ENCODE data around the gene CAMTA1. TPM values are rescaled to one million over a fixed set of nuclear protein-coding genes. Genes with fewer than 3 reads are reported as not detected.

Gene CAMTA1
- total RNA-seq, 1 donor from 2014 or later, result 268 TPM

- Histone ChIP-seq H3K4me1 (peaks cover 20% of the 10 kb centered on the region), H3K27me3 (no peaks in the 10 kb centered on the region), H3K27ac (no peak overlapping the region), H3F3A (ENCODE audit: low read depth) (peaks cover 8% of the 10 kb centered on the region), H3K79me2 (ENCODE audit: low read depth) (no peaks in the 10 kb centered on the region), H3K9me3 (ENCODE audit: low read depth) (no peaks in the 10 kb centered on the region), H3K9ac (no peak overlapping the region), H3K4me3 (no peak overlapping the region), H4K20me1 (ENCODE audit: low read depth) (no peaks in the 10 kb centered on the region), H3K4me2 (peak overlapping the region; percentile 15), H3K36me3 (no peaks in the 10 kb centered on the region), H2AFZ (replicated peaks) (peak overlapping the region; percentile 77)
- TF ChIP-seq EZH2 (IDR thresholded peaks at IDR 0.05), result no peak
- no peak for TF ChIP-seq EZH2phosphoT487 (IDR thresholded peaks at IDR 0.05)
- TF ChIP-seq CTCF (IDR thresholded peaks at IDR 0.05), result no peak
- peak; percentile 23 for DNase-seq (ENCODE audit: low spot score)
- Mint-ChIP-seq H3K36me3 (no peaks in the 10 kb centered on the region), H3K4me3 (peak overlapping the region; percentile 11), H3K27ac (no peak overlapping the region), H3K4me1 (peaks cover 20% of the 10 kb centered on the region), H3K27me3 (ENCODE audit: insufficient read depth, low read depth) (peaks cover 5% of the 10 kb centered on the region), H3K9me3 (peaks cover under 1% of the 10 kb centered on the region)
Observed at GRCh38 chr1:6770751-6771440, 14.4 kb upstream of the CAMTA1 start.

- Histone ChIP-seq H2AFZ (replicated peaks) (peak overlapping the region; percentile 77), H3K4me1 (peaks cover 20% of the 10 kb centered on the region), H3K9me3 (ENCODE audit: low read depth) (no peaks in the 10 kb centered on the region), H4K20me1 (ENCODE audit: low read depth) (no peaks in the 10 kb centered on the region), H3K79me2 (ENCODE audit: low read depth) (no peaks in the 10 kb centered on the region), H3K27ac (no peak overlapping the region), H3K9ac (no peak overlapping the region), H3F3A (ENCODE audit: low read depth) (peaks cover 8% of the 10 kb centered on the region), H3K27me3 (no peaks in the 10 kb centered on the region), H3K36me3 (no peaks in the 10 kb centered on the region), H3K4me3 (no peak overlapping the region), H3K4me2 (no peak overlapping the region)
- Mint-ChIP-seq H3K4me1 (peaks cover 20% of the 10 kb centered on the region), H3K27ac (no peak overlapping the region), H3K36me3 (no peaks in the 10 kb centered on the region), H3K4me3 (no peak overlapping the region), H3K9me3 (peaks cover 6% of the 10 kb centered on the region), H3K27me3 (ENCODE audit: insufficient read depth, low read depth) (peaks cover 9% of the 10 kb centered on the region)
- TF ChIP-seq CTCF (IDR thresholded peaks at IDR 0.05), result no peak
- no peak for TF ChIP-seq EZH2phosphoT487 (IDR thresholded peaks at IDR 0.05)
- TF ChIP-seq EZH2 (IDR thresholded peaks at IDR 0.05), result no peak
- no peak for DNase-seq (ENCODE audit: low spot score)
Observed at GRCh38 chr1:6771441-6771769, 13.8 kb upstream of the CAMTA1 start.

GRCh38 chr1:6774381-6774780 lies 10.9 kb upstream of the CAMTA1 start:
- no peak for DNase-seq (ENCODE audit: low spot score)
- H3K9me3 ChIP-seq (ENCODE audit: low read depth), result no peaks in the 10 kb centered on the region
- H3K36me3 Mint-ChIP-seq, result no peaks in the 10 kb centered on the region

More at GRCh38 chr1:6774381-6774780, 10.9 kb upstream of the CAMTA1 start:
- no peak overlapping the region for H2AFZ ChIP-seq (replicated peaks)
- no peak overlapping the region for H3K9ac ChIP-seq
- no peak for TF ChIP-seq EZH2phosphoT487 (IDR thresholded peaks at IDR 0.05)
- no peak for TF ChIP-seq CTCF (IDR thresholded peaks at IDR 0.05)
- H4K20me1 ChIP-seq (ENCODE audit: low read depth), result no peaks in the 10 kb centered on the region
- H3K27me3 ChIP-seq, result no peaks in the 10 kb centered on the region
- Mint-ChIP-seq H3K9me3 (peaks cover 12% of the 10 kb centered on the region), H3K4me3 (no peak overlapping the region), H3K4me1 (peaks cover 20% of the 10 kb centered on the region), H3K27ac (no peak overlapping the region), H3K27me3 (ENCODE audit: insufficient read depth, low read depth) (peaks cover 11% of the 10 kb centered on the region)
- no peaks in the 10 kb centered on the region for H3K36me3 ChIP-seq
- peaks cover 20% of the 10 kb centered on the region for H3K4me1 ChIP-seq
- H3K79me2 ChIP-seq (ENCODE audit: low read depth), result no peaks in the 10 kb centered on the region
- H3K27ac ChIP-seq, result no peak overlapping the region
- H3K4me3 ChIP-seq, result no peak overlapping the region
- no peak overlapping the region for H3K4me2 ChIP-seq
- peaks cover 8% of the 10 kb centered on the region for H3F3A ChIP-seq (ENCODE audit: low read depth)

All from neural progenitor cell (in vitro differentiated cells).